Left ventricle myocardium inferior (tissue), 1 donor: ENCODE results near the gene MANSC4. TPM values are rescaled to one million over a fixed set of nuclear protein-coding genes. Genes with fewer than 3 reads are reported as not detected.

Experiments
- DNase-seq: peaks from one replicate; pipeline ENCODE4 v3.0.0-alpha.2; 2020
- H3K27ac ChIP-seq: fragments of 200-600 bp; replicated peaks from 2 replicates; pipeline ENCODE4 v1.8.0; 2021
- H3K27me3 ChIP-seq: fragments of 200-600 bp; 2 replicates; pipeline ENCODE4 v1.8.0; 2021; ENCODE audit warnings: low read depth
- H3K36me3 ChIP-seq: fragments of 200-600 bp; 2 replicates; pipeline ENCODE4 v1.8.0; 2021
- H3K4me1 ChIP-seq: fragments of 200-600 bp; 2 replicates; pipeline ENCODE4 v1.8.0; 2021
- H3K4me3 ChIP-seq: fragments of 200-600 bp; 2 replicates; pipeline ENCODE4 v1.8.0; 2021; ENCODE audit warnings: mild to moderate bottlenecking, moderate library complexity
- H3K9me3 ChIP-seq: fragments of 200-600 bp; replicated peaks from 2 replicates; pipeline ENCODE4 v1.8.0; 2021
- CTCF ChIP-seq: fragments of 200-600 bp; IDR thresholded peaks from 2 replicates; pipeline ENCODE4 v1.8.0; 2021; ENCODE audit warnings: antibody characterized with exemption, mild to moderate bottlenecking, borderline replicate concordance
- intact Hi-C: fragments of 100-400 bp; cut with micrococcal nuclease; formaldehyde crosslinking; loops from one replicate; pipeline ENCODE4 v1.11.0; 2022
- total RNA-seq: library from RNA; stranded (reverse); fragmentation: NEBNext Ultra II Directional; extraction: Animal tissue kit (Norgen Biotek cat#: 25700); gene quantifications from one replicate; pipeline ENCODE4 v1.2.1, GENCODE V29; 2021
- donor health status: DM: no; HTN: yes; CAD: no; lungs with severe emphysema.

The MANSC4 gene
- total RNA-seq, 1 donor from 2014 or later = not detected

- Histone ChIP-seq H3K4me1 (no peaks in the 10 kb centered on the region), H3K27me3 (no peaks in the 10 kb centered on the region), H3K36me3 (peaks cover 30% of the 10 kb centered on the region), H3K27ac (no peak overlapping the region), H3K4me3 (no peak overlapping the region), H3K9me3 (no peaks in the 10 kb centered on the region)
- TF ChIP-seq CTCF = no peak
- no peak for DNase-seq
- intact Hi-C loops = no loop called here
Observed at GRCh38 chr12:27801630-27802029, 21.6 kb upstream of the MANSC4 start.

- TF ChIP-seq CTCF = no peak
- H3K9me3 ChIP-seq = no peaks in the 10 kb centered on the region
- H3K27me3 ChIP-seq = no peaks in the 10 kb centered on the region
- intact Hi-C loops = no loop called here
- peaks cover 38% of the 10 kb centered on the region for H3K36me3 ChIP-seq
- H3K27ac ChIP-seq = no peak overlapping the region
- no peaks in the 10 kb centered on the region for H3K4me1 ChIP-seq
- H3K4me3 ChIP-seq = no peak overlapping the region
- DNase-seq = no peak
Observed at GRCh38 chr12:27800819-27801218, 20.8 kb upstream of the MANSC4 start.

DNA sequence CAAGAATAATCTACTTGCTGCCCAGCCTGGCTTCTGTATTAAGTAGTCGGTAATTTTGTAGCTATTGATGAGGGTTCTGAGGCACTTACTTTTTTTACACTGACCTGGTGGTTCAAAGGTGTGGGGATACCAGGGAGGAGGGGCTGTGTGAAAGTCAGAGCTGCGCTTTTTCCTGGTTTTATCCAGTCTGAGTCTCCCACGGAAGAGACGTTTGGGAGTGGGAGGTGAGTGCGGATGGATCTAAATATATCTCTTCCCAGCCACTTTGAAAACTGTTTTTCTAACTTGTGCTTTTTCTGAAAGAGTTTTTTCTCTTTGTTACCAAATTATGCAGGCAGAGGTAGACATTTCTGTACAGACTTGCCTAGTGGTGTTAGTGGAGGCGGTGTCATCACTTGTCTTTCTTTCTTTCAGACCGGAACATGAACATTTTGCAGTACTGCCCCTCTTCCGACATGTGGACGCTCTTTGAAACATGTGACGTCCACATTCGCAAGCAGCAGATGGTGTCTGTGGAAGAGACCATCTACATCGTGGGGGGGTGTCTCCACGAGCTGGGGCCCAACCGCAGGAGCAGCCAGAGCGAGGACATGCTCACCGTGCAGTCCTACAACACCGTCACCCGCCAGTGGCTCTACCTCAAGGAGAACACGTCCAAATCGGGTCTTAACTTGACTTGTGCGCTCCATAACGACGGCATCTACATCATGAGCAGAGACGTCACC is 17.4 kb upstream of the MANSC4 start:
- no peaks in the 10 kb centered on the region for H3K27me3 ChIP-seq
- H3K4me3 ChIP-seq = no peak overlapping the region
- H3K9me3 ChIP-seq = no peaks in the 10 kb centered on the region
- H3K36me3 ChIP-seq = peaks cover 69% of the 10 kb centered on the region
- no peaks in the 10 kb centered on the region for H3K4me1 ChIP-seq
- no peak for DNase-seq
- no peak overlapping the region for H3K27ac ChIP-seq
- intact Hi-C loops = no loop called here
- no peak for TF ChIP-seq CTCF

GRCh38 chr12:27796128-27796527 is 16.1 kb upstream of the MANSC4 start:
- no peak for DNase-seq
- Histone ChIP-seq H3K36me3 (peaks cover 79% of the 10 kb centered on the region), H3K27me3 (no peaks in the 10 kb centered on the region), H3K4me3 (no peak overlapping the region), H3K4me1 (no peaks in the 10 kb centered on the region), H3K27ac (no peak overlapping the region), H3K9me3 (no peaks in the 10 kb centered on the region)
- TF ChIP-seq CTCF = no peak
- intact Hi-C loops = no loop called here

DNA sequence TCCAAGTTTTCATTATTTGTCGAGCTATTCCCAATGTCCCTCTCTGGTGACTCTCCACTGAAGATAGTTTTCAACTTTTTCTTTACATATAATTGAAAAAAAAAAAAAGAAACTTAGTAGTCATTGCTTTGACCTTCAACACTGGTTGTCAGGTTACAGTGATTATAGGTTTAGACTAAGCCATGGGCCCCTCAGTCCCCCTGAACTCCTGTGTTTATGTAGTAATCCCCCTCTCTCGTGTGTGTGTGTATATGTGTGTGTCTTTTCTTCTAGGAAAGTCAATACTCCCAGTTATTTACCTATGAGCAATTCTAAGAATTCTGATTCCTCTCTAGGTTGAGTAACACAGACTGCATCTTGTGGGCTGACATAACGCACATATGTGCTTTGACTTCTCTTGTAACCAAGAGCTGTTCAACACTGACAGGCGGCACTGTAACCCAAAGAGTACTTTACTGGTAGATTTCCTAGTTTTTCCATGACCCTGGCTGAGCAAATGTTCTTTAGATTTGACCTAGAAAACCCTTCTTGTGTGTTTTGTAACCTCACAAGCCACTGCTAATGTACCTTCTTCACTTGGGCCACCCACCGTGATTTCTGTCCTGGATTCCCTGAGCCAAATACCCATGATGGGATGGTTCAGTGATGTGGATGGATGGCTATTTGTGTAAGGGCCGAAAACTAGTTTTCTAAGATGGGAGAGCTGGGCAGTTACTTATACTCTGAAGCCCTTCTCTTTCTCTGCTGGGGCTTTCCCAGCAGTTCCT is 15.0 kb upstream of the MANSC4 start:
- no peak overlapping the region for H3K27ac ChIP-seq
- peaks cover 79% of the 10 kb centered on the region for H3K36me3 ChIP-seq
- H3K27me3 ChIP-seq = no peaks in the 10 kb centered on the region
- intact Hi-C loops = no loop called here
- TF ChIP-seq CTCF = no peak
- H3K4me3 ChIP-seq = no peak overlapping the region
- no peaks in the 10 kb centered on the region for H3K4me1 ChIP-seq
- DNase-seq = no peak
- H3K9me3 ChIP-seq = no peaks in the 10 kb centered on the region
